Adrenal gland (tissue), 5 donors: ENCODE measurements around the gene SRSF2.
"Not testable (repeated sequence)": the region's sequence is repeated elsewhere in the genome, so short reads cannot be mapped to it uniquely, and the experiment has no call there.

ENCODE experiments used
- CTCF ChIP-seq, 6 experiments: fragments of 450-650 bp in 4 of 6; fragments of 200-600 bp in 2 of 6; sonication (generic) in 1 of 6; IDR thresholded peaks; 1 replicate in 5 of 6; 2 replicates in 1 of 6; pipeline versions ENCODE4 v1.5.1 to v1.8.0; 2016 to 2021; ENCODE audit warnings: antibody characterized with exemption in 6 of 6, mild to moderate bottlenecking in 2 of 6, moderate library complexity in 1 of 6
- POLR2A ChIP-seq, 2 donors: fragments of 450-650 bp; IDR thresholded peaks; one replicate each; pipeline ENCODE4 v1.6.1; 2017; ENCODE audit warnings: antibody characterized with exemption in 2 of 2, mild to moderate bottlenecking in 2 of 2, moderate library complexity in 1 of 2
- donor health status: DM: no; HTN: no; CAD: no.

- not testable (repeated sequence) for TF ChIP-seq CTCF, POLR2A (IDR thresholded peaks at IDR 0.05)
Measured at GRCh38 chr17:76698466-76698977, 38.6 kb downstream of the SRSF2 start.
